Right ventricle myocardium superior (tissue), 1 donor: ENCODE measurements around the gene MRPS27. TPM values are rescaled to one million over a fixed set of nuclear protein-coding genes. Genes with fewer than 3 reads are reported as not detected.
A peak's percentile ranks its signal among the peaks of the same experiment; 100 is the strongest.

ENCODE experiments used
- ATAC-seq: fragments of 200-7000 bp; cut with Tn5 transposase; one replicate; pipeline ENCODE4 v1.9.1; 2020; ENCODE audit warnings: mild to moderate bottlenecking; ENCODE audit not compliant: poor library complexity
- DNase-seq: peaks from one replicate; pipeline ENCODE4 v3.0.0-alpha.2; 2020
- intact Hi-C: fragments of 100-400 bp; cut with DNase I; formaldehyde crosslinking; loops from one replicate; pipeline ENCODE4 v1.11.2; 2022
- total RNA-seq: library from RNA; stranded (reverse); fragmentation: NEBNext Ultra II Directional; extraction: Animal tissue kit (Norgen Biotek cat#: 25700); gene quantifications from one replicate; pipeline ENCODE4 v1.2.1, GENCODE V29; 2021
- donor health status: DM: no; HTN: yes; CAD: no; lungs with severe emphysema.

MRPS27 gene
- total RNA-seq, 1 donor from 2014 or later: 69.3 TPM

GRCh38 chr5:72296256-72296655 lies 23.8 kb downstream of the MRPS27 start:
- DNase-seq (no peak), ATAC-seq (no peak)
- intact Hi-C loops: no loop called here

- ATAC-seq: no peak
- intact Hi-C loops: no loop called here
- DNase-seq: no peak
Measured at GRCh38 chr5:72295539-72295938, 24.5 kb downstream of the MRPS27 start.

- intact Hi-C loops: no loop called here
- DNase-seq: no peak
- ATAC-seq: no peak
Measured at GRCh38 chr5:72294473-72294872, 25.6 kb downstream of the MRPS27 start.

- intact Hi-C loops: no loop called here
- ATAC-seq (peak; percentile 25), DNase-seq (no peak)
Measured at GRCh38 chr5:72293495-72294055, 26.5 kb downstream of the MRPS27 start.

GRCh38 chr5:72292411-72292810 lies 27.6 kb downstream of the MRPS27 start:
- DNase-seq: no peak
- no peak for ATAC-seq
- intact Hi-C loops: no loop called here

- intact Hi-C loops: no loop called here
- DNase-seq (no peak), ATAC-seq (no peak)
Measured at GRCh38 chr5:72291601-72292000, 28.4 kb downstream of the MRPS27 start.

GRCh38 chr5:72290356-72291133 lies 29.5 kb downstream of the MRPS27 start:
- DNase-seq (no peak), ATAC-seq (no peak)
- intact Hi-C loops: no loop called here

GRCh38 chr5:72288924-72289323 lies 31.1 kb downstream of the MRPS27 start:
- DNase-seq: no peak
- intact Hi-C loops: no loop called here
- peak; percentile 52 for ATAC-seq

- DNase-seq: no peak
- no peak for ATAC-seq
- intact Hi-C loops: no loop called here
Measured at GRCh38 chr5:72286798-72287197, 33.2 kb downstream of the MRPS27 start.

GRCh38 chr5:72285424-72285821 lies 34.6 kb downstream of the MRPS27 start:
- ATAC-seq: no peak
- intact Hi-C loops: no loop called here
- DNase-seq: no peak

- no peak for DNase-seq
- intact Hi-C loops: no loop called here
- no peak for ATAC-seq
Measured at GRCh38 chr5:72284559-72285423, 35.2 kb downstream of the MRPS27 start.

GRCh38 chr5:72283358-72283757 lies 36.7 kb downstream of the MRPS27 start:
- peak; percentile 11 for ATAC-seq
- no peak for DNase-seq
- intact Hi-C loops: no loop called here

GRCh38 chr5:72282878-72283277 lies 37.2 kb downstream of the MRPS27 start:
- DNase-seq (no peak), ATAC-seq (peak; percentile 28)
- intact Hi-C loops: no loop called here

GRCh38 chr5:72281764-72282499 lies 38.1 kb downstream of the MRPS27 start:
- ATAC-seq: peak; percentile 74
- no peak for DNase-seq
- intact Hi-C loops: no loop called here

GRCh38 chr5:72281430-72281763 lies 38.6 kb downstream of the MRPS27 start:
- DNase-seq: no peak
- intact Hi-C loops: no loop called here
- no peak for ATAC-seq

- intact Hi-C loops: no loop called here
- DNase-seq: no peak
- ATAC-seq: peak; percentile 45
Measured at GRCh38 chr5:72280581-72281069, 39.4 kb downstream of the MRPS27 start.

- DNase-seq (no peak), ATAC-seq (no peak)
- intact Hi-C loops: no loop called here
Measured at GRCh38 chr5:72276219-72276752, 43.8 kb downstream of the MRPS27 start.

GRCh38 chr5:72273547-72273946 lies 46.5 kb downstream of the MRPS27 start:
- DNase-seq (no peak), ATAC-seq (no peak)
- intact Hi-C loops: no loop called here

- DNase-seq (no peak), ATAC-seq (no peak)
- intact Hi-C loops: no loop called here
Measured at GRCh38 chr5:72272398-72272797, 47.6 kb downstream of the MRPS27 start.
